Ishikawa (cell line): ENCODE measurements around the gene FRMPD2.

Experiments used
- EP300 ChIP-seq: IDR thresholded peaks from 2 replicates; pipeline ENCODE4 v1.6.1; 2012; ENCODE audit warnings: borderline replicate concordance
- RAD21 ChIP-seq: IDR thresholded peaks from 2 replicates; pipeline ENCODE4 v1.6.1; 2012; ENCODE audit warnings: low read depth
- TEAD4 ChIP-seq: IDR thresholded peaks from 2 replicates; pipeline ENCODE4 v1.6.1; 2012
- USF1 ChIP-seq: IDR thresholded peaks from 2 replicates; pipeline ENCODE4 v1.6.1; 2012

- no peak for TF ChIP-seq USF1
- TF ChIP-seq RAD21 = no peak
- TF ChIP-seq EP300 = no peak
- TF ChIP-seq TEAD4 = no peak
These were observed 16.7 kb upstream of the FRMPD2 start for GRCh38 chr10:48291190-48291589.
